BLaER1 treated with 17β-estradiol and CSF1 and Interleukin-3, amounts not matched to agents 10 nM and 100 nM (cell line): ENCODE measurements around the gene SOCS3.

Experiments
- H3K27ac ChIP-seq, 11 experiments: shearing (Covaris generic); formaldehyde crosslinking; 2 replicates each; pipeline ENCODE4 v1.8.1; 2022
- H3K27me3 ChIP-seq, 11 experiments: shearing (Covaris generic); formaldehyde crosslinking; 2 replicates each; pipeline ENCODE4 v1.8.1; 2022
- H3K36me3 ChIP-seq, 11 experiments: shearing (Covaris generic); formaldehyde crosslinking; 2 replicates each; pipeline ENCODE4 v1.8.1; 2022
- H3K4me1 ChIP-seq, 10 experiments: shearing (Covaris generic); formaldehyde crosslinking; 2 replicates each; pipeline ENCODE4 v1.8.1; 2022
- H3K4me2 ChIP-seq, 11 experiments: shearing (Covaris generic); formaldehyde crosslinking; 2 replicates each; pipeline ENCODE4 v1.8.1; 2022
- H3K4me3 ChIP-seq, 10 experiments: shearing (Covaris generic); formaldehyde crosslinking; 2 replicates each; pipeline ENCODE4 v1.8.1; 2022
- H3K9ac ChIP-seq, 11 experiments: shearing (Covaris generic); formaldehyde crosslinking; 2 replicates each; pipeline ENCODE4 v1.8.1; 2022
- H3K9me3 ChIP-seq, 11 experiments: shearing (Covaris generic); formaldehyde crosslinking; replicated peaks in 1 of 11; 2 replicates each; pipeline ENCODE4 v1.8.1; 2022
- H4K20me1 ChIP-seq, 11 experiments: shearing (Covaris generic); formaldehyde crosslinking; 2 replicates each; pipeline ENCODE4 v1.8.1; 2022
- Cebpa-rat ChIP-seq, 11 experiments: shearing (Covaris generic); IDR thresholded peaks; 2 replicates each; pipeline ENCODE4 v1.8.1; 2022

The SOCS3 gene, protein sequence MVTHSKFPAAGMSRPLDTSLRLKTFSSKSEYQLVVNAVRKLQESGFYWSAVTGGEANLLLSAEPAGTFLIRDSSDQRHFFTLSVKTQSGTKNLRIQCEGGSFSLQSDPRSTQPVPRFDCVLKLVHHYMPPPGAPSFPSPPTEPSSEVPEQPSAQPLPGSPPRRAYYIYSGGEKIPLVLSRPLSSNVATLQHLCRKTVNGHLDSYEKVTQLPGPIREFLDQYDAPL

DNA sequence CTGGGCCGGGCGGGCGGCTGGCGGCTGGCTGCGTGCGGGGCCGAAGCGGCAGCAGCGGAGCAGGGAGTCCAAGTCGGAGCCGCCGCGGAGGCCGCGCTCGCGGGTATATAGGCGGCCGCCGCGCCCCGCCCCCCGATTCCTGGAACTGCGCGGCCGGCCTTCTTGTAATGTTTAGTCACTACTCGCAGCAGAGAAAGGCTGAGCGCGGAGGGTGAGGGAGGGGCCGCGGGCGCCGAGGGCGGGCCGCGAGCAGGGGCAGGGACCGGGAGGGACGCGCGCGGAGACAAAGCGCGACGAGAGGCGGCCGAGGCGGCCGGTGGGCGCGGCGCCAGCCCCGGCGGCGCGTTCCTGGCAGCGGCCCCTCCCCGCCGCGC lies at the start of gene SOCS3:
Gene SOCS3 (minus strand): TSS at position 81 of the 374 bp plus-strand sequence. CDS start 982 bp downstream, outside the sequence.
- peak within 1 kb of the TSS; percentile 52 to 95 (median 71); a peak in 21 of 22 replicates for H3K27ac ChIP-seq

DNA sequence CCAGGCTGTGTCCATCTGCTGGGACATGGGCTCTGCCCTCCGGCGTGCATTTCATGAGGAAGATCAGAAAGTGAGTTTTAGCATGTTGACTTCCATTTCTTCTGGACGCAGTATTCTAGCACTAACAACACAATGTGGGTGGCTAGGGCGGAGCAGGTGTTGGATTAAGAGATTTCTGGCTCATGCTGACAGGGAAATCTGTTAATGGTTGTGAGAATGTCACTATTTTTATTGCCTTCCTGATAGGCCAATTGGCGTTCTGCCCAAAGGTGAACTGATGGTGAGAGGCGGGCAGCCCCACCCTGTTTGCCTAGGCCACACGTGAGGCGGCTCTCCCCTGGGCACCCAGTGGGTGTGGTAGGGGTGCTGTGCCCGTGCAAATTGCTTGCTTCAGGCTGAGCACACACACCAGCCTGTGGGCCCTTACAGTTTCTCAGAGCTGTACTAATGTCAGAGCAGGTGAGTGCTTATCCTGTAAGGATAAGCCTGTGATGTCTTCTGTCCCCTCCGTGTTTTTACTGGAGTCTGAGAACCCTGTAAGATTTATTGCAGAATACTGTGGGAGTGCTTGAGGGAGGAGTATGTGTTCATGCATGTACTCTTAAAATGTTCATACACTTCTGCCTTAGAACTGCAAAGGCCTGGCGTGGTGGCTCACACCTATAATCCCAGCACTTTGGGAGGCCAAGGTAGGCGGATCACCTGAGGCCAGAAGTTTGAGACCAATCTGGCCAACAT lies 49.5 kb upstream of the SOCS3 start:
- no peak for TF ChIP-seq Cebpa-rat (IDR thresholded peaks at IDR 0.05)
- H3K9me3 ChIP-seq, result no peaks in the 10 kb centered on the region
- peaks cover 55 to 99% (median 74%) of the 10 kb centered on the region in 10 experiments for H3K4me1 ChIP-seq
- no peaks in the 10 kb centered on the region for H3K27me3 ChIP-seq
- H3K27ac ChIP-seq, result peak overlapping the region in 8 of 11 experiments; percentile 15 to 94 (median 37); a peak in 10 of 22 replicates
- H3K4me3 ChIP-seq, result no peak overlapping the region
- H3K9ac ChIP-seq, result peak overlapping the region in 6 of 11 experiments; percentile 5 to 40 (median 24); a peak in 4 of 22 replicates
- peaks cover 53 to 96% (median 80%) of the 10 kb centered on the region in 11 experiments for H3K36me3 ChIP-seq
- peak overlapping the region in 6 of 11 experiments; percentile 1 to 56 (median 36); a peak in 10 of 22 replicates for H3K4me2 ChIP-seq
- H4K20me1 ChIP-seq, result peaks cover 38 to 98% (median 82%) of the 10 kb centered on the region in 11 experiments; a peak in 20 of 22 replicates

More for the DNA sequence above, at the start of gene SOCS3:
- Histone ChIP-seq H3K27me3 (peaks cover 0 to 60% (median 53%) of the 10 kb centered on the region in 11 experiments; a peak in 18 of 22 replicates), H3K36me3 (peaks cover 0 to 44% (median 0%) of the 10 kb centered on the region in 11 experiments; a peak in 11 of 22 replicates), H3K4me3 (peak within 1 kb of the TSS; percentile 57 to 100 (median 82)), H3K9ac (peak within 1 kb of the TSS; percentile 65 to 98 (median 77)), H3K4me2 (peak within 1 kb of the TSS; percentile 95 to 100 (median 99)), H3K4me1 (peaks cover 22 to 90% (median 52%) of the 10 kb centered on the region in 10 experiments), H4K20me1 (peaks cover 23 to 49% (median 38%) of the 10 kb centered on the region in 11 experiments), H3K9me3 (peaks cover 0 to 21% (median 0%) of the 10 kb centered on the region in 11 experiments; a peak in 4 of 22 replicates)
- TF ChIP-seq Cebpa-rat (IDR thresholded peaks at IDR 0.05), result no peak

DNA sequence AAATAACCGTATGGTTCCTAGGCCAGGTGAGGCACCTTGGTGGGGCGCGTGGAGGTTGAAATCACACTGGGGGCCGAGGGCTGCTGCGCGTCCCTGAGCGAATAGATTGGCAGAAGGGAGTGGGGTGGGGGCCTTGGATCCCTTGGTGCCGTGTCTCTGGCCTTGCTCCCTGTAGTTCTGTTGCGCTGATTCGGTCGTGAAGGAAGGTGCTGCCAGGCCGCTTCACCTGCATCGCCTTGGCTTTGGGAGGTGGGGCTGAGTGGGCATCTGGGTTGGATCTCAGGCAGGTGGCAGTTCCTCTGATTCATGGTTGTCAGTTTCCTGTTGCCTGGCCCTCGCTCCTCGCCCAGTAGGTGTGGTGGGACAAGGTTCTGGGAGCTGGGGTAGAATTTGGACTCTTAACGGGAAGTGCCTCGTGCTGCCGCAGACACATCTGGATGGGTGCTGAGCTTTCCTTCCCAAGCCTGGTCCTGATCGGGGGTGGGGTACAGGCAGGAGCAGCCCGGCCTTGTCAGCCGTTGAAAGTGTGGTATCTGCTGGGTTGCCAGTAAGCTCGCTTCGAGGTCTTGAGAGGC lies 48.7 kb upstream of the SOCS3 start:
- H3K9me3 ChIP-seq, result no peaks in the 10 kb centered on the region
- H3K27me3 ChIP-seq, result no peaks in the 10 kb centered on the region
- peaks cover 61 to 96% (median 81%) of the 10 kb centered on the region in 11 experiments for H3K36me3 ChIP-seq
- H3K4me3 ChIP-seq, result no peak overlapping the region
- peak overlapping the region in 6 of 11 experiments; percentile 8 to 56 (median 24); a peak in 4 of 22 replicates for H3K9ac ChIP-seq
- peaks cover 47 to 91% (median 66%) of the 10 kb centered on the region in 10 experiments for H3K4me1 ChIP-seq
- peak overlapping the region in 8 of 11 experiments; percentile 5 to 94 (median 34); a peak in 9 of 22 replicates for H3K27ac ChIP-seq
- peak overlapping the region in 6 of 11 experiments; percentile 1 to 56 (median 36); a peak in 11 of 22 replicates for H3K4me2 ChIP-seq
- peaks cover 38 to 98% (median 79%) of the 10 kb centered on the region in 11 experiments; a peak in 20 of 22 replicates for H4K20me1 ChIP-seq
- no peak for TF ChIP-seq Cebpa-rat (IDR thresholded peaks at IDR 0.05)

DNA sequence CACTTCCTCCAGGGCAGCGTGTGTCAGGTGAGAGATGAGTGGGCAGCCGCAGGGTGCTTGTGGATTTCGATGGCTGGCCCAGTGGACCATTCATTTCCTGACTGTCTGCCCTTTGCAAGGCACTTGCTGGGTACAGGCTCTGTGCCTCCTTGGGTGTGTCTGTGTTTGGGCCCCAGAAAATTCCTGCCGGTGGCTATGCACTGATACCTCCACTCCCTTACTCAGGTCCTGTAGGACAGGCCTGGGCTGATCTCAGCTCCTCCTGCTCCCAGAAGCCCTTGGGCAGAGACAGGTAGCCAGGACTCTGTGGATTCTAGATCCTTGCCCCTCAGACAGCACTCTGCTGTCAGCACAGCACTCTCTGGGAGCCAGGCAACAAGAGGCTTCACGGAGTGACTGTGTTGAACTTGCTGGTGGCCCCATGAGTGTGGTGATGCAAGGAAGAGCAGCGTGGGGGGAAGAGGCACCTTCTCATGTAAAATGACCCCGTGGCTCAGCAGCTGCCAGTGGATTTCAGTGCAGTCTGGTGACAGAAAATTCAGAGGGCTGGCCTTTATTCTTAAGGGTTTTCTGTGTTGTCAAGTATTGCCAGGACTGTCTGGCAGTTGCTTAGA lies 47.6 kb upstream of the SOCS3 start:
- Histone ChIP-seq H3K4me2 (peak overlapping the region in 5 of 11 experiments; percentile 17 to 50 (median 43); a peak in 10 of 22 replicates), H3K4me3 (no peak overlapping the region), H3K9ac (peak overlapping the region in 7 of 11 experiments; percentile 6 to 56 (median 37); a peak in 9 of 22 replicates), H3K4me1 (peaks cover 37 to 81% (median 55%) of the 10 kb centered on the region in 10 experiments), H4K20me1 (peaks cover 32 to 98% (median 86%) of the 10 kb centered on the region in 11 experiments; a peak in 20 of 22 replicates), H3K9me3 (no peaks in the 10 kb centered on the region), H3K27me3 (no peaks in the 10 kb centered on the region), H3K27ac (peak overlapping the region in 8 of 11 experiments; percentile 5 to 94 (median 40); a peak in 15 of 22 replicates), H3K36me3 (peaks cover 72 to 98% (median 92%) of the 10 kb centered on the region in 11 experiments)
- no peak for TF ChIP-seq Cebpa-rat (IDR thresholded peaks at IDR 0.05)

DNA sequence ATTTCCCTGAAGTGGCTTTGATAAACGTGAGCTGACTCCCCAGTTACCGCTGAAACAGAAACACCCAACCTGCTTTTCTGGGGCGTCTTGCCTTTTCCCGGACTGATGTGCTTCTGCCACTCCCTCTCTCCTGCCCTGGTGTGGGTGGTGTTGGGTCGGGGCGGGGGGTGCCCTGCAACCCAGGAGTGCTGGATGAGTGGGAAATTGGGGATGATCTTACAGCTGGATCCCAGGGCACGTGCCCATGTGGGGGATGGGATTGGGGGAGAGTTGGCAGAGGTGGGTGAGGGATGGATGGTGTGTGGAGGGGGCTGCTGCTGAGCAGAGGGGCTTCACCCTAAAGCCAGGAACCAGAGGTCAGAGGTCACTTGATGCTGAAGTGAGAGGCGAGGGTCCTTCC lies 47.0 kb upstream of the SOCS3 start:
- Histone ChIP-seq H3K4me3 (no peak overlapping the region), H3K27ac (peak overlapping the region in 7 of 11 experiments; percentile 5 to 94 (median 37); a peak in 11 of 22 replicates), H3K9me3 (no peaks in the 10 kb centered on the region), H3K9ac (peak overlapping the region in 5 of 11 experiments; percentile 15 to 56 (median 29); a peak in 9 of 22 replicates), H3K27me3 (no peaks in the 10 kb centered on the region), H4K20me1 (peaks cover 31 to 97% (median 89%) of the 10 kb centered on the region in 11 experiments; a peak in 20 of 22 replicates), H3K36me3 (peaks cover 77 to 99% (median 94%) of the 10 kb centered on the region in 11 experiments), H3K4me2 (peak overlapping the region in 5 of 11 experiments; percentile 17 to 50 (median 43); a peak in 9 of 22 replicates), H3K4me1 (peaks cover 31 to 78% (median 51%) of the 10 kb centered on the region in 10 experiments)
- TF ChIP-seq Cebpa-rat (IDR thresholded peaks at IDR 0.05), result no peak

DNA sequence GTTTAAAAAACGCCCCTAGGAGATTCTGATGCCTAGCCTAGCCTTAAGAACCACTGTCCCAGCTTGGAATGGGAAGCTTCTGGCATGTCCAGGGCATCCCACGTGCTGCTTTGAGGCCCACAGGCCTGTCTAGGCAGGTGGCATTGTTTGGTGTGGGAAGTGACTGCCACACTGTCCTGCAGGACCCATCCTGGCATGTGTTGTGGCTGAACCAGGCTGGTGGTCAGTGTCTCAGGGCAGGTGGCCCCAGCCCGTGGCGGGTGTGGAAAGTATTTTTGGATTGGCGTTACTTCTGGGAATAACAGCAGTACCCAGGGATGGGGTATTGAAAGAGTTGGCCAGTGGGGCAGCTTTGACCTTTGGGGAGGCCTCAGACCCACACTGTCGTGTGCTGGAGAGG lies 46.5 kb upstream of the SOCS3 start:
- H4K20me1 ChIP-seq, result peaks cover 31 to 97% (median 89%) of the 10 kb centered on the region in 11 experiments; a peak in 20 of 22 replicates
- no peaks in the 10 kb centered on the region for H3K27me3 ChIP-seq
- H3K4me1 ChIP-seq, result peaks cover 26 to 78% (median 48%) of the 10 kb centered on the region in 10 experiments
- H3K9ac ChIP-seq, result peak overlapping the region in 3 of 11 experiments; percentile 24 to 38 (median 29); a peak in 4 of 22 replicates
- no peak for TF ChIP-seq Cebpa-rat (IDR thresholded peaks at IDR 0.05)
- no peaks in the 10 kb centered on the region for H3K9me3 ChIP-seq
- peak overlapping the region in 4 of 11 experiments; percentile 1 to 94 (median 38); a peak in 5 of 22 replicates for H3K27ac ChIP-seq
- H3K4me2 ChIP-seq, result peak overlapping the region in 5 of 11 experiments; percentile 15 to 50 (median 29); a peak in 7 of 22 replicates
- no peak overlapping the region for H3K4me3 ChIP-seq
- peaks cover 83 to 99% (median 94%) of the 10 kb centered on the region in 11 experiments for H3K36me3 ChIP-seq

DNA sequence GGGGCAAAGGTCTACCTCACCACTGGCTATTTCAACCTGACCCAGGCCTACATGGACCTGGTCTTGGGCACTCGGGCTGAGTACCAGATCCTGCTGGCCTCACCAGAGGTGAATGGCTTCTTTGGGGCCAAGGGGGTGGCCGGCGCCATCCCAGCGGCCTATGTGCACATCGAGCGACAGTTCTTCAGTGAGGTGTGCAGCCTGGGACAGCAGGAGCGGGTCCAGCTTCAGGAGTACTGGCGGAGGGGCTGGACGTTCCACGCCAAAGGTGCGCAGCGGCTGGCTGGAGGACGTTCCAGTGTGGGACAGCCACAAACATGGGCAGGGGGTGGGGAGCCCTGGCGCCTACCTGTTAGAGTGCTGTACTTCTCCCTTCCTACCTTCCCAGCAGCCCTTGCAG lies 43.9 kb upstream of the SOCS3 start:
- Histone ChIP-seq H3K4me1 (peaks cover 14 to 76% (median 32%) of the 10 kb centered on the region in 10 experiments; a peak in 19 of 20 replicates), H3K4me3 (no peak overlapping the region), H3K27me3 (no peaks in the 10 kb centered on the region), H3K36me3 (peaks cover 99 to 100% (median 100%) of the 10 kb centered on the region in 11 experiments), H4K20me1 (peaks cover 25 to 100% (median 96%) of the 10 kb centered on the region in 11 experiments; a peak in 20 of 22 replicates), H3K9ac (no peak overlapping the region), H3K4me2 (no peak overlapping the region), H3K9me3 (no peaks in the 10 kb centered on the region), H3K27ac (no peak overlapping the region)
- no peak for TF ChIP-seq Cebpa-rat (IDR thresholded peaks at IDR 0.05)
